Measurements from ENCODE around the gene STX1B.
"Not testable (repeated sequence)": the region's sequence is repeated elsewhere in the genome, so short reads cannot be mapped to it uniquely, and the experiment has no call there.

Gene STX1B

GRCh38 chr16:30941600-30942425 lies 68.6 kb downstream of the STX1B start:
- TF ChIP-seq CTCF (IDR thresholded peaks at IDR 0.05) = peak; percentile 94
- no peak for TF ChIP-seq ZFX (IDR thresholded peaks at IDR 0.05; ENCODE audit: borderline replicate concordance)
- no peak overlapping the region for H3K27ac ChIP-seq

DNA sequence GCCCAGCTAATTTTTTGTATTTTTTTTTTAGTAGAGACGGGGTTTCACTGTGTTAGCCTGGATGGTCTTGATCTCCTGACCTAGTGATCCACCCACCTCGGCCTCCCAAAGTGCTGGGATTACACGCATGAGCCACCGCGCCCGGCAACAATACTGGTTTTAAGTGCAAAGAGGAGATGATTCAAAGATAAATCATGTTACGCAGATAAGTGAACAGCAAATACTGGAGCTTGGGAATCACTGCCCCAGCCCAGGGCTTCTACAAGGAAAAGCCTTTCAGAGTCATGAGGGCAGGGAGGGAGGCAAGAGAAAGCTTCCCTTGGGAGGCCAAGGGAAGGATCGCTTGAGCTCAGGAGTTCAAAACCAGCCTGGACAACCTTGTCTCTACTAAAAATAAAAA lies 70.9 kb downstream of the STX1B start:
- not testable (repeated sequence) for H3K27ac ChIP-seq
